RKO (cell line): Measurements from ENCODE around the gene CGA.

Source experiments
- DNase-seq: peaks from one replicate; pipeline ENCODE4 v3.0.0-alpha.2; 2016; ENCODE audit warnings: low spot score

The CGA gene

GRCh38 chr6:87088076-87088475, 6.8 kb downstream of the CGA start:
- DNase-seq: no peak

GRCh38 chr6:87082160-87082721, 12.7 kb downstream of the CGA start:
- no peak for DNase-seq

- DNase-seq: peak; percentile 75
These were observed 15.8 kb downstream of the CGA start for GRCh38 chr6:87078983-87079616.

- no peak for DNase-seq
These were observed 19.7 kb downstream of the CGA start for GRCh38 chr6:87075168-87075567.

- no peak for DNase-seq
These were observed 20.7 kb downstream of the CGA start for GRCh38 chr6:87074101-87074621.

- DNase-seq: no peak
These were observed 23.2 kb downstream of the CGA start for GRCh38 chr6:87071683-87072082.

- DNase-seq: no peak
These were observed 24.2 kb downstream of the CGA start for GRCh38 chr6:87070741-87071140.

- no peak for DNase-seq
These were observed 26.1 kb downstream of the CGA start for GRCh38 chr6:87068795-87069194.

GRCh38 chr6:87066449-87067333, 28.2 kb downstream of the CGA start:
- DNase-seq: peak; percentile 56

- no peak for DNase-seq
These were observed 29.8 kb downstream of the CGA start for GRCh38 chr6:87065117-87065516.

GRCh38 chr6:87059943-87060342, 35.0 kb downstream of the CGA start:
- no peak for DNase-seq

GRCh38 chr6:87054143-87054833, 40.6 kb downstream of the CGA start:
- no peak for DNase-seq

- no peak for DNase-seq
These were observed 41.6 kb downstream of the CGA start for GRCh38 chr6:87053312-87053711.

GRCh38 chr6:87049779-87050178, 45.1 kb downstream of the CGA start:
- no peak for DNase-seq

GRCh38 chr6:87045521-87046075, 49.3 kb downstream of the CGA start:
- DNase-seq: no peak

GRCh38 chr6:87040729-87041128, 54.2 kb downstream of the CGA start:
- DNase-seq: no peak
